ENCODE data around the gene ATP2A2. TPM values are rescaled to one million over a fixed set of nuclear protein-coding genes. Genes with fewer than 3 reads are reported as not detected.

Gene ATP2A2
- polyA plus RNA-seq, 1 donor (not counting 4 experiments of a cell fraction or from before 2014, with no cell fraction given), result 127 TPM

DNA sequence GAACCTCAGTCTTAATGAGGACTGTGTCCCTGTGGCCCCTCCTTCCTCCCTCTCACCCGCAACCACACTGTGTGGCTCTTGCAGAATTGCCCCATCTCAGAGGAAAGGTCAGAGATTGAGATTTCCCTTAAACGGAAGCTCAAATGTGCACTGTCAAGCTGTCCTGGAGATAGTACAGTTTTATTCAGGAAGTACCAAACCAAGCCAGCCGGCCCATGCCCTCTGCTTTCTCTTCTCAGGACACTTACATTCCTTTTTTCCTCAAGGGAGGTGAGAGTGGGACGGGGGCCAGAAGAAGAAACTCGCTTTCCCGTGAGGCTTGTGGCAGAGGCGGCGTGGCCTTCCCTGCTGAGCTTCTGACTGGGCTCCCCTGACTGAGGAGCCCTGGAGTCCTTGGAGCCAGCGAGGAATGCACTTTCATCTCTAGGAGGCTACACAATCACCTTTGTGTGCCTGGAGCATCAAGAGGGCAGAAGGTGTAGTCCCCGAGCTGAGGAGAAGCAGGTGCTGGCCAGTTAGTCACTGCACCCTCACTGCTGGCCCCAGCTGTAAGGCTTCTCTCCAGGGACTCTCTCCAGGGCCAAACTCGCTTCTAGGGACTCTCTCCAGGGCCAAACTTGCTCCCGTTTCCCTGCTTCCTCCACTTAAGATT lies 24.1 kb upstream of the ATP2A2 start:
- H3K4me1 ChIP-seq (ENCODE audit: control insufficient read depth, extremely low read depth, insufficient read depth, low read length), result no peaks in the 10 kb centered on the region

DNA sequence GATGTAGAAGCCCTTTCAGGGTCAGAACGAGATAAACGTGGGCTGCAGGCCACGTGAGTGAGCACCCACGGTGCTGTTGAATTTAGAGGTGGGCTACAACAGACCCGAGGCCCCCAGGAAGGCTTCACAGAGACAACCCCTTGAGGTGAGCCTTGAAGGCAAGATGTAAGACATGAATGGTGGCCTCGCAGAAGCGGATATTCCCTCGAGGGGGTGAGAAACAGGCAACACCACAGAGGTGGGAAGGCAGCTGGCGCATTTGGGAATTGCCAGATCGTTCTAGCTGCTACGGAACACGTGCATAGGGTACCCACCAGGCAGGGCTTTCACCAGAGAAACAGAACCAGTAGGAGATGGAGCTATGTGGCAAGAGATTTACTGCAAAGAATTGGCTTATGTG lies 22.6 kb upstream of the ATP2A2 start:
- DNase-seq (ENCODE audit: low read depth, low spot score) (no peak), FAIRE-seq (no peak)
- Histone ChIP-seq H4K20me1 (ENCODE audit: control insufficient read depth, extremely low read depth, insufficient read depth, low read length) (no peaks in the 10 kb centered on the region), H3K4me3 (ENCODE audit: control insufficient read depth in 2 of 3, extremely low read depth in 1 of 3, insufficient read depth in 2 of 3, low read depth in 1 of 3, low read length in 3 of 3) (no peak overlapping the region), H3K36me3 (ENCODE audit: control insufficient read depth in 2 of 2, extremely low read depth in 1 of 2, insufficient read depth in 2 of 2, low read length in 2 of 2) (no peaks in the 10 kb centered on the region), H3K4me1 (ENCODE audit: control insufficient read depth, extremely low read depth, insufficient read depth, low read length) (no peaks in the 10 kb centered on the region), H3K9me3 (ENCODE audit: control insufficient read depth, low read depth, low read length) (no peaks in the 10 kb centered on the region), H3K4me2 (ENCODE audit: control insufficient read depth, extremely low read depth, insufficient read depth, low read depth, low read length) (no peak overlapping the region), H2AFZ (ENCODE audit: control insufficient read depth, low read length) (no peak overlapping the region), H3K9me1 (ENCODE audit: control insufficient read depth, extremely low read depth, insufficient read depth, low read length) (no peaks in the 10 kb centered on the region), H3K27me3 (ENCODE audit: control insufficient read depth, extremely low read depth, insufficient read depth, low read length) (no peaks in the 10 kb centered on the region), H3K27ac (ENCODE audit: control insufficient read depth, insufficient read depth, low read length) (no peak overlapping the region), H3K9ac (ENCODE audit: control insufficient read depth, extremely low read depth, insufficient read depth, low read length) (no peak overlapping the region), H3K79me2 (ENCODE audit: control insufficient read depth, insufficient read depth, low read length) (no peaks in the 10 kb centered on the region)
- TF ChIP-seq, protein P1, sequence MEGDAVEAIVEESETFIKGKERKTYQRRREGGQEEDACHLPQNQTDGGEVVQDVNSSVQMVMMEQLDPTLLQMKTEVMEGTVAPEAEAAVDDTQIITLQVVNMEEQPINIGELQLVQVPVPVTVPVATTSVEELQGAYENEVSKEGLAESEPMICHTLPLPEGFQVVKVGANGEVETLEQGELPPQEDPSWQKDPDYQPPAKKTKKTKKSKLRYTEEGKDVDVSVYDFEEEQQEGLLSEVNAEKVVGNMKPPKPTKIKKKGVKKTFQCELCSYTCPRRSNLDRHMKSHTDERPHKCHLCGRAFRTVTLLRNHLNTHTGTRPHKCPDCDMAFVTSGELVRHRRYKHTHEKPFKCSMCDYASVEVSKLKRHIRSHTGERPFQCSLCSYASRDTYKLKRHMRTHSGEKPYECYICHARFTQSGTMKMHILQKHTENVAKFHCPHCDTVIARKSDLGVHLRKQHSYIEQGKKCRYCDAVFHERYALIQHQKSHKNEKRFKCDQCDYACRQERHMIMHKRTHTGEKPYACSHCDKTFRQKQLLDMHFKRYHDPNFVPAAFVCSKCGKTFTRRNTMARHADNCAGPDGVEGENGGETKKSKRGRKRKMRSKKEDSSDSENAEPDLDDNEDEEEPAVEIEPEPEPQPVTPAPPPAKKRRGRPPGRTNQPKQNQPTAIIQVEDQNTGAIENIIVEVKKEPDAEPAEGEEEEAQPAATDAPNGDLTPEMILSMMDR (optimal IDR thresholded peaks at IDR 0.05 in 1 of 3, IDR thresholded peaks at IDR 0.05 in 1 of 3, conservative IDR thresholded peaks at IDR 0.05 in 1 of 3; ENCODE audit: extremely low read depth in 1 of 3, insufficient read depth in 2 of 3, low read length in 3 of 3), result no peak
- TF ChIP-seq EZH2 (IDR thresholded peaks at IDR 0.05; ENCODE audit: low read length), result no peak
- dilution Hi-C loops (cut with MboI; ENCODE audit: extremely low pct_ligation_motif_present, low sequenced_read_pairs), result no loop called here

More for the DNA sequence above, 24.1 kb upstream of the ATP2A2 start:
- Histone ChIP-seq H3K9me3 (ENCODE audit: control insufficient read depth, low read depth, low read length) (no peaks in the 10 kb centered on the region), H3K4me3 (ENCODE audit: control insufficient read depth in 2 of 3, extremely low read depth in 1 of 3, insufficient read depth in 2 of 3, low read depth in 1 of 3, low read length in 3 of 3) (no peak overlapping the region), H3K27ac (ENCODE audit: control insufficient read depth, insufficient read depth, low read length) (no peak overlapping the region), H4K20me1 (ENCODE audit: control insufficient read depth, extremely low read depth, insufficient read depth, low read length) (no peaks in the 10 kb centered on the region), H3K9ac (ENCODE audit: control insufficient read depth, extremely low read depth, insufficient read depth, low read length) (no peak overlapping the region), H3K79me2 (ENCODE audit: control insufficient read depth, insufficient read depth, low read length) (no peaks in the 10 kb centered on the region), H3K27me3 (ENCODE audit: control insufficient read depth, extremely low read depth, insufficient read depth, low read length) (no peaks in the 10 kb centered on the region), H3K4me2 (ENCODE audit: control insufficient read depth, extremely low read depth, insufficient read depth, low read depth, low read length) (no peak overlapping the region), H3K9me1 (ENCODE audit: control insufficient read depth, extremely low read depth, insufficient read depth, low read length) (no peaks in the 10 kb centered on the region), H3K36me3 (ENCODE audit: control insufficient read depth in 2 of 2, extremely low read depth in 1 of 2, insufficient read depth in 2 of 2, low read length in 2 of 2) (no peaks in the 10 kb centered on the region), H2AFZ (ENCODE audit: control insufficient read depth, low read length) (no peak overlapping the region)
- dilution Hi-C loops (cut with MboI; ENCODE audit: extremely low pct_ligation_motif_present, low sequenced_read_pairs), result no loop called here
- no peak for TF ChIP-seq EZH2 (IDR thresholded peaks at IDR 0.05; ENCODE audit: low read length)
- TF ChIP-seq, protein P1 (optimal IDR thresholded peaks at IDR 0.05 in 1 of 3, IDR thresholded peaks at IDR 0.05 in 1 of 3, conservative IDR thresholded peaks at IDR 0.05 in 1 of 3; ENCODE audit: extremely low read depth in 1 of 3, insufficient read depth in 2 of 3, low read length in 3 of 3), result no peak
- DNase-seq (ENCODE audit: low read depth, low spot score) (no peak), FAIRE-seq (no peak)
